GM21619 (cell line): Measurements from ENCODE around the gene CPNE6.
"Not testable (repeated sequence)": the region's sequence is repeated elsewhere in the genome, so short reads cannot be mapped to it uniquely, and the experiment has no call there.

Source experiments
- ATAC-seq: cut with Tn5 transposase; IDR thresholded peaks from one replicate; pipeline ENCODE4 v1.9.1; 2021; ENCODE audit not compliant: unreplicated experiment

The CPNE6 gene

DNA sequence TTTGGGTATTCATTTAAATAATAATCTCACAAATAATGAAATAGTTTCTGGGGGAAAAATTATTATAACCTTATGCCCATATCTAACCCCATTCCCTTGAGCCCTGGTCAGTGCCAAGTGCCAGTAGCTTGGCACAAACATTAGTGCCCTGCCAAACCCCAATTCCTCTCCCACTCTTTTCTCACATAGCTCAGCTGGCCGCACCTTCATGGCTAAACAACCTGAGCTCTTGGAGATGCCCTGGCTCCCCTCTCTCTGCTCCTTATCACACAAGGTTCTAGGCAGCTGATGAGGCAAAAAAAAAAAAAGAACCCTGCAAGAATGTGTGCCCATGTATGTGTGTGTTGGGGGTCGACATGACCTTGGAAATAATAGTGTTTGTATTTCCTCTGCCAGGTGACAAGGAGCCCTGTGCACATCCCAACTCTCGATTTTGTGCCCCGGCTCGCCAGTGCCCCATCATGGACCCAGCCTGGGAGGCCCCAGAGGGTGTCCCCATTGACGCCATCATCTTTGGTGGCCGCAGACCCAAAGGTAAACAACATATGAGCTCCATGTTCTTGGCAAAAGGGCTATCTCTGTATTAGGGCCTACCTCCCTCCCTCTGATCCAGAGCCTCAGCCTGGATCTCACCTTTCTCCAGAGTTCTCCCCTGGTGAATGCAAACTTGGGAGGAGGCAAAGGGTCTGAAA, 31.1 kb downstream of the CPNE6 start:
- ATAC-seq = no peak

DNA sequence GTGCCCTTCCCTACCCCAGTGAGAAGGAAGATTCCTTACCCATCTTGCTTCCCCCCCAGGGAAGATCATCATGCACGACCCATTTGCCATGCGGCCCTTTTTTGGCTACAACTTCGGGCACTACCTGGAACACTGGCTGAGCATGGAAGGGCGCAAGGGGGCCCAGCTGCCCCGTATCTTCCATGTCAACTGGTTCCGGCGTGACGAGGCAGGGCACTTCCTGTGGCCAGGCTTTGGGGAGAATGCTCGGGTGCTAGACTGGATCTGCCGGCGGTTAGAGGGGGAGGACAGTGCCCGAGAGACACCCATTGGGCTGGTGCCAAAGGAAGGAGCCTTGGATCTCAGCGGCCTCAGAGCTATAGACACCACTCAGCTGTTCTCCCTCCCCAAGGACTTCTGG, 32.1 kb downstream of the CPNE6 start:
- ATAC-seq = no peak

DNA sequence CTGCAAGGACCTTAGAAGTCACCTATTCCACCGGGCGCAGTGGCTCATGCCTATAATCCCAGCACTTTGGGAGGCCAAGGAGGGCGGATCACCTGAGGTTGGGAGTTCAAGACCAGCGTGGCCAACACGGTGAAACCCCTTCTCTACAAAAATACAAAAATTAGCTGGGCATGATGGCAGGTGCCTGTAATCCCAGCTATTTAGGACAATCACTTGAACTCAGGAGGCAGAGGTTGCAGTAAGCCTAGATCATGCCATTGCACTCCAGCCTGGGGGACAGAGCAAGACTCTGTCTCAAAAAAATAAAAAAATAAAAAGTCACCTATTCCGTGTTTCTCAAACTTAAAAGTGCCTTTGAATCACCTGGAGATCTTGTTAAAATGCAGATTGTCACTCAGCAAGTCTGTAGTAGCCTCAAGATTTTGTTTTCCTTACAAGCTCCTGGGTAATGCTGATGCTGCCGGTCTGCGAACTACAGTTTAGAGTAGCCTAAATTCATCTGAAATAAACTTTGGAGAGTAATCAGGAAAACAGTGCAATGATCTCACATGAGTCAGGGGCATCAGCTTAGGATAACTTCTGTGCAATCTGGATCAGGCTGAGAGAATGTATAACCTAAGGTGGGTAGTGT, 34.4 kb downstream of the CPNE6 start:
- ATAC-seq = not testable (repeated sequence)

DNA sequence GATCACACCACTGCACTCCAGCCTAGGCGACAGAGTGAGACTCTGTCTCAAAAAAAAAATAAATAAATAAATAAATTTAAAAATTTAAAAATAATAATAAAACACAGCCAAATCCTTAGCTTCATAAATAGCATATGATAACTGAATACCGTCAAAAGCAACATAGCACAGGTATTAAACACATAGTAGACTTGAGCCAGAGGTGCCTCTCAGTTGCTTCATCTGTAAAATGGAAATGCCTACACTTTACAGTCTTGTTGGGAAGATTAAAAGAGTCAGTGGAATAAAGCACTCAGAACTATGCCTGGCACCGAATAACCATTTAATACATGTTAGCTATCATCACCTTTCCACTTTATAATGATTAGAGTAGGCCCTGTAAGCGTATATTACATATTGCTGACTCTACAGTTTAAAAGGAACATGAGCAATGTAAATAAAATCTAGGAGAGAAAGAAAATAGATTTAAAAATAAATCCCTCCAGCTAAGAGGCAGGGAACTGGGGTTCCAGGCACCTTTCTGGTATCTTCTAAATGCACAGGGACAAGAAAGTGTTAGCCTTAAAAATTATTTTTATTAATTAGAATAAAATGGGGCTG, 35.4 kb downstream of the CPNE6 start:
- ATAC-seq = no peak

DNA sequence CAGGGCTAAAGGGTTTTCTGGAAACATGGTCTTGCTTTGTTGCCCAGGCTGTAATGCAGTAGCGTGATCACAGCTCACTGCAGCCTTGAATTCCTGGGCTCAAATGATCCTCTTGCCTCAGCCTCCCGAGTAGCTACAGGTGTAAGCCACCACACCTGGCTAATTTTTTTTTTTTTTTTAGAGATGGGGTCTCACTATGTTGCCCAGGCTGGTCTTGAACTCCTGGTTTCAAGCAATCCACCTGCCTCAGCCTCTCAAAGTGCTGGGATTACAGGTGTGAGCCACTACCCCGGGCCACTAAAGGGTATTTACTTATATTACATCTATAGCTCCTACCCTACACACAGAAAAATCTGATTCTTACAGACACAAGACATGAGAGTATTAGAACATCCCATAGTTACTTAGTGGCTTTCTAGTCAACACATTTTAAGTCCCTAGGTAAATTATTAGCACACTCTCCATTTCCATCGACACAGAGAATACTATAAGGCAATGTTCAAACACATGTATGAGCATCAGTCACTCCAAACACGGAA, 37.0 kb downstream of the CPNE6 start:
- ATAC-seq = no peak

DNA sequence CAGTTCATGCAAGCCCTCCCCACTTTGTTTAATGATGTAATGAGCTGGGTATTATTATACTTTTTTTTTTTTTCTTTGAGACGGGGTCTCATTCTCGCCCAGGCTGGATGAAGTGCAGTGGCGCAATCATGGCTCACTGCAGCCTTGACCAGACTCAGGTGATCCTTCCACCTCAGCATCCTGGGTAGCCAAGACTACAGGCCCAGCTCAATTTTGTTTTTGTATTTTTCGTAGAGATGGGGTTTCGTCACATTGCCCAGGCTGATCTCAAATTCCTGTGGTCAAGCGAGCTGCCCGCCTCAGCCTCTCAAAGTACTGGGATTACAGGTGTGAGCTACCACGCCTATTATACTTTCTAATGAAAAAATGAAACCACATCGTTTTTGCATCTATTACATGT, 38.7 kb downstream of the CPNE6 start:
- ATAC-seq = no peak

DNA sequence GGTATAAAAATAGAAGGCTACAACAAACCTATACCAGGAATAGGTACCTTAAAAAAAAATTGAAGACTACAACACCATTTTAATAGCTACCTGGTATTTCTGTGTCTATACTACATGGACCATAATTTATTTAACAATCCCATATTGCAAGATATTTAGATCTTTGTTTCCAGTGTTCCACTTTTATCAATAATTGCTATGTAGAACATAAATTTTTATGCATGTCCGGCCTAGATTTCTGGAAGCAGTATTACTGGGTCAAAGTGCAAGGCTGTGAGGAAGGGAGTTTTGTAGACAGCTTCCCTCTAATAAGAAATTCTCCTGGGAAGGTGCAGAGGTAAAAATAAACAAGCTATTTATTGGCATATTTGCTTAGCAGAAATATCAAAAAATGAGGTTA, 39.2 kb downstream of the CPNE6 start:
- ATAC-seq = no peak

DNA sequence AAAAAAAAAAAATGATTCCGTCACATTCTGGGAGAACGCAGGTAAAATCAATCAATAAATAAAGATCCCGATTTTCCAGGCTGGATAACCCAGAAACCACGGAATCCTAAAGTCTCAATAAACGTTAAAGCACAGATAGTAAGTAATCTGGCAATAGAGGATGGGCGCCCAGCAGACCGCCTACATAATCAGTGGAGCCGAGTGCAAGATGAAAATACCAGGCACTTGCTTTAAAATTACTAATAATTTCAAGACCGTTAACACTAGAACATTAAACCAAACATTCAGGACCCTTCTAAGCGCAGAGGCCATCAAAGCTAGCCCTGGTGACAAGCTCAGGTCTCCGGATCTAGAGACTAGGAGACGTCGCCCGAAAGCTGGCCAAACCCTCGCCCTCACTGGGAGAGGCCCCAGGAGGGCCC, 42.0 kb downstream of the CPNE6 start:
- no peak for ATAC-seq

DNA sequence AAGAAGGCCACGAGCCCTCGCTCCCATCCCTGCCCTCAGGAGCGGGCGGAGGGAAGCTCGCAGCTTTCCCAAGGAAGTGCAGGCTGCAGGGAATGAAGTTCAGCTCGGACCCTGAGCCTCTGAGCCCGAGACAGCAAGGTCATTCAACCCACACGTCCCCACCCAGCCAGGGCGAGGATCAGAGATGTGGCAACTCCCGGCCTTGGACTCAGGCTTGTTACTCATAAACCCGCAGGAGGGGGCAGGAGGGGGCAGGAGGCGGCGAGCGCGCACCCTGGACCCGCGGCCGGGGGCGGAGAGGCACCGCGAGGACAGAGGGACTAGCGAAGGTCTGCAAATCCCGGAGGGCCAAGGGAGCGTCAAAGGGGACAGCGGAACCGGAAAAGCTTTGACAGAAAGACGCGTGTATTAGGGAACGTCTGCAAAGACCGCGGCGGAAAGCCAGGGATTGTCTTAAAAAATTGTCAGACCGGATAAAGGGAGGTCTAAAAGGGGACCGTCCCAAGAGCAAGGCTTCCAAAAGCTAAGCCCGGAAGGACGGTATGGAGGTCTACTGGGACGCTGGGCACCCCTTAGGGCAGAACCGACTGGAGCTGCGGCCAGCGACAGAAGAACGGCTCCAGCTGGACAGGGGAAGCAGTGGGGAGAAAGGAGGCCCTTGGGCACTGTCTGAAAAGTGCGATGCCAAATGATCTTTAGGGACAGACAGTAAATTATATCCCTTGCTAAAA, 42.6 kb downstream of the CPNE6 start:
- ATAC-seq = peak; percentile 30

DNA sequence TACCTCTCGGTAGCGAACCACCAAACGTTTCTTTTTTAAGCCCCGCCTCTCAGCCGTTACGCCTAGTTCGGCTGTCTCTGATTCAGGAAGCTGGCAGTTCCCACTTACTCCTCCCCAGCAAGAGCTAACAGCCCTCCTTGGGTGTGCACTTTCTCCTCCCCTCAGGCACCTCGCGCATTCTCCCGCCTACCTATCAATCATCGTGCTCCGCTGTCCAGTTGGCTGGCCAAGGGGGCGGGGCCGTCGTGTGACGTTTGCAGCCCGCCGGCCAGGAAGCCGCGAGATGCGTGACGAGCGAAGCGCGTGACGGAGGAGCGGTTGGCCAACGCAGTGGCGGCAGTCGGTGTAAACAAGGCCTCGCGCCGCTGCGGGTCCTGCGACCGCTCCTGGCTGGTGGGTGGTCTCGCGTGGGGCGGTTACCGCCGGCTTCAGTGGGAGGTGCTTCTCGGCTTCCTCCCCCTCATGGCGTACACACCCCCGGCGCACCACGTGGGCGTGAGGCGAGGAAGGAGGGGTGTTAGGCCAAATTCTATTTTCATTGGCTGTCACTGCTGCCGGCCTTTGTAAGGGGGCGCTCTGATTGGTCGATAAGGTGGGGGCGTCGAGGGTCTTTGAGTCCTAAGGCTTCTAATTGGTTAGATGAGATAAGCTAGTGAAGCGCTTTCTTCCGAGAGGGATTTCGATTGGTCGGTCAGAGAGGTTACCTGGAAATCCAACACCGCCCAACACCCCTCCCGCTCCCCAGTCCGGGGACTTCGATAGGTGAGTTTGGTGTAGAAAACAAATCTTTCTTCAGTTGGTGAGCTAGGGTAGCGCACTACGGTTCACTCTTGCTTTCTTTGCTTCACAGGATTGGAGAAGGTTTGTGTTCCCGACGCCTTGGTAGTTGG, 43.4 kb downstream of the CPNE6 start, which contains the start of the genes DCAF11 and NRL:
DCAF11 (plus strand) TSS at position 246 of the 890 bp plus-strand sequence. CDS start 818 bp downstream, outside the sequence.
NRL (minus strand) TSS at position 418 of the 890 bp plus-strand sequence. CDS start 32,101 bp downstream, outside the sequence.
- peak; percentile 85 for ATAC-seq

DNA sequence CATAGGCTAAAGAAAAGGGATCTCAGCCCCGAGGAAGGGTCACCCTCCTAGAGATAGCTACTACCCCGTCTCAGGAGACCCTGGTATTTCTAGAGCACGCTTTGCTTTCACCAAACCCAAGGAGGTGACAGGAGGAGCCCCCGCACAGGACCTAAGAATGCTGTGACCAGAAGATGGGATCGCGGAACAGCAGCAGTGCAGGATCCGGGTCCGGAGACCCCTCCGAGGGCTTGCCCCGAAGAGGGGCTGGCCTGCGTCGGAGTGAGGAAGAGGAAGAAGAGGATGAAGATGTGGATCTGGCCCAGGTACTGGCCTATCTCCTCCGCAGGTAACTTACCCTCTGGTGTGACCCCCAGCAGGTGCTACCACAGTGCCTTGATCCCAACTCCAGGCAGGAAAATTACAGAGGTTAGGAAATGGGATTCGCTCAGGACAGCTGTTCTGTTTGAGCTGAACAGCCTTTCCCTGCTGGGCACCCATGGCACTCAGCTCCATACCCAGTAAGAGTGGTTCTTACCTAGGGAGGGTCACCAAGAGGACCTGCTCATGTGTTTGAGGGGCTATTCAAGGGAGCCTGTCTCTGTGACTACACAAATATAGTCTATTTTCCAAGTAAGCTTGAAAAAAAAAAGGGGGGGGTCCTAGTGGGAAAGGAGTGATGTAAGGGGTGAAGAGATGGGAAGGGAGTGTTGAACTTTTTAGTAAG, 44.2 kb downstream of the CPNE6 start:
- no peak for ATAC-seq

DNA sequence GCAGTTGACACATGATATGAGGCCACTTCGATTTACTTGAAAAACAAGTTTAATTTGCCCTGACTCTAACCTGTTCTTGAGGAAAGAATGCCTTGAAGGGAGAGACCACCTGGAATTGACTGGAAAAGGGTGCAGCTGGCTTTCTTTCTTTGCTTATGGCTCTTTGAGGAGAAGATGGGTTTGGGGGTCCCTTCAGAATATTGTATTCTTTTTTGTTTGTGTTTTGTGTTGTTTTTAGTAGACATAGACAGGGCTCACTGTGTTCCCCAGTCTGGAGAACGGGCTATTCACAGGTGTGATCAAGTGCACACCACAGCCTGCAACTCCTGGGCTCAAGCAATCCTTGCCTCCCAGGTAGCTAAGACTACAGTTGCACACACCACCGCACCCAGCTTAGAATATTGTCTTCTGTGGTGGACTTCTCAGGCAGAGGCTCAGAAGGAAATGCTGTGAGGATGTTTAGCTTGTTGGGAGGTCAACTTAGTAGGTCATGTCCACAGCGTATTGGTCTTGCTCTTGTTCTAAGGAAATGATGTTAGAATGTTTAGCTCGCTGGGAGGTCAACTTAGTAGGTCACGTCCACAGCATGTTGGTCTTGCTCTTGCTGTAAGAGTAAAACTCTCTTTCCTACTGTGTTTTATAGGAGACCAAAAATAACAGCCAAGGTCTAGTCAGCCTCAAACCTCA, 44.9 kb downstream of the CPNE6 start:
- no peak for ATAC-seq

DNA sequence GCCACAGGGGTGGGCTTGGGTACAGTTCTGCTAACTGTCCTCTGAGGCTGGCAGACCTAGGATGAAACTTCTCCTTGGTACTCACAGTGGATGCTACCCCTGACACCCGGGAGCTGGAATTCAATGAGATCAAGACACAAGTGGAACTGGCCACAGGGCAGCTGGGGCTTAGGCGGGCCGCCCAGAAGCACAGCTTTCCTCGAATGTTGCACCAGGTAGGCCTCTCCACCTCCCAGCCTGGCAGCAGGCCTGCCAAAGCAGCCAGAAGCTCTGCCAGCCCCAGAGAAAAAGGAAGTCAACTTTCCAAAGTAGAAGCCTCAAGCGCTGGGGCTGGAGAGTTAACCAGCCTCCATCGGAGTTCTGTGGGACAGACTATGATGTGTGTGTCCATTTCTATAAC, 45.8 kb downstream of the CPNE6 start:
- ATAC-seq = no peak

DNA sequence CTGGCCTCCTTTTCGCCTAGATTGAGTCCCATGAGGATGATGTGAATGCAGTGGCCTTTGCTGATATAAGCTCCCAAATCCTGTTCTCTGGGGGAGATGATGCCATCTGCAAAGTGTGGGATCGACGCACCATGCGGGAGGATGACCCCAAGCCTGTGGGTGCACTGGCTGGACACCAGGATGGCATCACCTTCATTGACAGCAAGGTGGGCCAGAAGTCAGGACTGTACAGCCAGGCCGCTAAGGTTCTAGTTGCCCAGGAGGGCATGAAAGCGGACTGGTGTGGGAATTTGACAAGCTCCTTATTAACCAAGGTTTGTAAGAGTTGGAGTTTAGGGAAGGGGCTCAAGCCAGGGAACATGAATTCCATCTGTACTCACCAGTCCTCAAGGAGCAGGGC, 48.3 kb downstream of the CPNE6 start:
- ATAC-seq = no peak

DNA sequence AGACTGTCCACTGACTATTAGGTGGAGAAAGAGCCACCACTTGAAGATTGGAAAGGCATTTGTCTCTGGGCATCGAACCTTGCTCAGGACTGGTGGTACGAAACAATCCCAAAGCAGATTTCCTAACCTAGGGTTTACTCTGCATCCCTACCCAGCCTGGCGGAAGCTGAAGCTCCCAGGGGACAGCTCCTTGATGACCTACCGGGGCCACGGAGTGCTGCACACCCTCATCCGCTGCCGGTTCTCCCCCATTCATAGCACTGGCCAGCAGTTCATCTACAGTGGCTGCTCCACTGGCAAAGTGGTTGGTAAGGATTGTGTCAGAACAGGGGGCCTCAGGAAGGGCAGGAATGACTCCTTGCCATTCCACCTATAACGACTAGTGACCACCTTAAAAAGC, 49.8 kb downstream of the CPNE6 start:
- ATAC-seq = no peak

DNA sequence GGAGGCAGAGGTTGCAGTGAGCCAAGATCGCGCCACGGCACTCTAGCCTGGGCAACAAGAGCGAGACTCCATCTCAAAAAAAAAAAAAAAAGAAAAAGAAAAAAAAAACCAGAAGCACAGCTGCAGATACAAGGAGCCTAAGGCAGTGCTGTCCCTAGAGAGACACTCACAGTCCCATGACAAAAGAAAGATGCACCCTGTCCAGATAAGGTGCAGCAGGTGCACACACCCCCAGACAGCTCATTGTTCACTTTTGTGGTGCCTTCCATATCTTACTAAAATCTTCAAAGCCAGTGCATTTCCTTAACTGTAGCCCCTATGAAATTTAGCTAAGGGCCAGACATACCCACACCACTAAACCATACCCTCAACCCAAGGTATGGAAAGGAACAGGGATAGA, 51.1 kb downstream of the CPNE6 start:
- ATAC-seq = no peak

DNA sequence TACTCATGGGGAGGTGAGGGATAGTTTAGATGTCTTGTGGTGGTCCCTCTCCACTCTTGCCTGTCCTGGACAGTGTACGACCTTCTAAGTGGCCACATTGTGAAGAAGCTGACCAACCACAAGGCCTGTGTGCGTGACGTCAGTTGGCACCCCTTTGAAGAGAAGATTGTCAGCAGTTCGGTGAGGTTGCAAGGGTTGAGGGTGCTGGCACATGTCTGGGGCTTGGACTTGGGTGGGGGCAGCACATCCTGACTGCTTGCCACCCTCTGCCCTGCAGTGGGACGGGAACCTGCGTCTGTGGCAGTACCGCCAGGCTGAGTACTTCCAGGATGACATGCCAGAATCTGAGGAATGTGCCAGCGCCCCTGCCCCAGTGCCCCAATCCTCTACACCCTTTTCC, 51.5 kb downstream of the CPNE6 start:
- ATAC-seq = no peak

DNA sequence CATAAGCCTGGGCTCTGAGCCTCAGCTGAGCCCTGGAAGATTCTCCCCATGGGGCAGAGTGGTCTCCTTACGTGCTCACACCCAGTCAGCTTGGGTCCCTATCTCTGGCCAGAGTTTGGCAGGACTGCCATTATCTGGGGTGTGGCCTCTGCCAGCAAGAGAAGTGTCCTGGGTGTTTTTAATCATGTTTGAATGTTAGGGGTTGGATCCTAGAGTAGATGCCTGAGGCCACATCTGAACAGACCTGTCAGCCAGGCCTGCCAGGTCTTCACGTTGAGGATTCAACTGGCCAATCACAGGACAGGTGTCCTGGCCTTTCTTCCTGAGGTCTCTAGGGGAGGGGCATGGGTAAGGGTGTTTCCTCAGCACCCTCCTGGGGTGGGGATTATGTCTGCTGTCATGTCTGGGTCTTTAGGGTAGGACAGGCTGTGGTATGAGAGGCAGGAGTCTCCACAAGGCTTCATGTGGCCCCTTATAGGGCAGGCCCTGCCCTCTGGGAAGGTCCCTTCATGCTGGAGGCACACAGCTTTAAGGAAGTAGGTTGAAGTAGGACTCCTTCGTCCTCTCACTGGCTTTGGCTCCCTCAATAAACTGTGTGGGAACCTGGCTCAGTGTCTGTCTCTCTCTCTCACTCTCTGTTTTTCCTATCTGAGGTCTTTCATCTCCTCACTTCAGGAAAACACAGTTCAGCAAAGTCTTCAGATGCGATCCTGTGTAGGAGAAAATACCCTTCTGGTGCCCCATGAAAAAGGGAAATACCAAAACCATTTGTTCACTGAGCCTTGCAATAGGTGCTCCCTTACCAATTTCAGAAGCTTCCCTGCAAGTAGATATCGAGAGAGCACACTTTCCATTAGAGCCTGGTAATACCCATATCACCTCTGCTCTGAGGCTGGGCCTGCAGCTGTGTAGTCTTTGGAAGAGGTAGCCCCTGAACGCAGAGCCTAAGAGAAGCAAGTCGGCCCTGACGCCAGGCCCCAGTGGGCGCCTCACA, 52.4 kb downstream of the CPNE6 start:
- ATAC-seq = no peak
